Measurements from ENCODE around the gene GJB6.

GJB6 gene

DNA sequence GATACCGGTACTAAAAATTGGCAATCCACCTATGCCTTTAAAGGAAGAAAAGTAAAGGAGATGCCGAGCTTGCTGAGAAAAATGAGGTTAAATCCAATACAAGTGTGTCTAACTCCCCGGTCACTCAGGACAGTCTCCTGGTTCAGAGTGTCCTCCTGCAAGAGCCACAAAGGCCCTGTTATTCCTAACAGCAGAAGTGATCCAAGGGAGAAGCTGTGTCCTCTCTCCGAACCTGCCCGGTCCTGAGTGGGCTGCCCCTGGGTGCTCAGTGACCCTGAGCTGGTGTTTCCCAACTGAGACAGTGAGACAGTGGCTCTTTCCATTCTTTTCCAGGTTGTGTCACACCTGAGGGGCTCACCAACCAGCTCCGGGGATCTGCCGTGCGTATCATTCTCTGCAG lies 4.8 kb downstream of the GJB6 start:
- DNase-seq (ENCODE audit: low read depth): no peak

DNA sequence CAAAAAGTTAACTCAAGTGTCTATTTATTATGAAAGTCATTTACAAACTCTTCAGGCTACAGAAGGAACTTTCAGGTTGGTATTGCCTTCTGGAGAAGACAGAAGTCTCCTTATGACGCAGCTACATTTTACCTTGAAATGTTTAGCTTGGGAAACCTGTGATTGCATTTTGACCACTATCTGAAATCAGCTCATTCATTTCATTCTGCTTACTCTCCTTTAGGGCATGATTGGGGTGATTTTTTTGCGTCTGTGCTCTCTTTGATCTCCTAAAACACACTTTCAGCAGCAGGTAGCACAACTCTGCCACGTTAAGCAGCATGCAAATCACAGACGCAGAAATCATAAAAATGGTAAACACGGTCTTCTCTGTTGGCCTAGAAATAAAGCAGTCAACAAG lies 9.6 kb downstream of the GJB6 start:
- DNase-seq (ENCODE audit: low read depth): no peak

DNA sequence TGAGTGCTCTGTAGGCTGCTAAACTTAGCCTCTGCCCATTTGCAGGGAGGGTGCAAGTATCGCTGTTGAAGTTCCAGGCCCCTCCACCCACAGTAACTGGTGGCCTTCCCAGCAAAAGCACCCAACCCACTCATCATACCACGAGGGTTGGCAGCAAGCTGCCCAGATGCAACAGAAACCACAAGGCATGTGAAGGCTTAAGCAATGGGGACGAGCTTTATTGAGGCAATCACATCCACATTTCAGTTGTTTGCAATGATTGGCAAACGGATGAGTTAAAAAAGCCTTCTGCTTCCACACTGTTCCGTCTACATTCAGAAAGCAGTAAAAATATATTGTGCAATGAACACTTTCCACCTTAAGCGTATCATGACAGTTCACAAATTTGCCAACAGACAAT lies 10.3 kb downstream of the GJB6 start:
- DNase-seq (ENCODE audit: low read depth): no peak

DNA sequence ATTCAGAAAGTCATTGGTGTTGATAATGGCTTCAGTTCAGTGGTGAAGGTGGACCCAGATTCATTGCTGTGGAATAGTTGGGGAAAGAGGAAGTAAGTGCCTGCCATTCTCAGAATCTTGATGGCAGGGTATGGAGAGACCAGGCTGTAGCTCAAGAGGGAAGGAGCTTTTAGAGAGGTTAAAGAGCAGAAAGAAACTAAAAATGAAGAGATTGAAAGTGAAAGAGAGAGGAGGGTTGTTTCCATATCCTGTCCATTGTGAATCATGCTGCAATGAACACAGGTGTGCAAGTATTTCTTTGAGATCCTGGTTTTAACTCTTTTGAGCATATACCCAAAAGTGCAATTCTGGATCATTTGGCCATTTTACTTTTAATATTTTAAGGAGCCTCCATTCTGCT lies 12.5 kb downstream of the GJB6 start:
- no peak for DNase-seq (ENCODE audit: low read depth)

DNA sequence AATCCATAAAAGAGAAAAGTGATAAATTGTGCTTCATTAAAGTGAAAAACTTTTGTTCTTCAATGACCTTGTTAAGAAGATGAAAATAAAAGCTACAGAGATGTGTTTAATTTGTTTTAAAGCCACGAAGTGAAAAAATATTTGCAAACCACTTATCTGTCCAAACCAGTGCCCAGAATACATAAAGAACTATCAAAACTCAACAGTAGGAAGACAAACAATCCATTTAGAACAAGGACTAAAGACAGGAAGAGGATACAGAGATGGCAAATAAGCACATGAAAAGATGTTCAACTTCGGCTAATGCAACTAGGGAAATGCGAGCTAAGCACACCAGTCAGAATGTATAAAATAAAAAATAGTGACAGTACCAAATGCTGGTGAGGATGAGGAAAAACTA lies 15.0 kb downstream of the GJB6 start:
- DNase-seq (ENCODE audit: low read depth): no peak

DNA sequence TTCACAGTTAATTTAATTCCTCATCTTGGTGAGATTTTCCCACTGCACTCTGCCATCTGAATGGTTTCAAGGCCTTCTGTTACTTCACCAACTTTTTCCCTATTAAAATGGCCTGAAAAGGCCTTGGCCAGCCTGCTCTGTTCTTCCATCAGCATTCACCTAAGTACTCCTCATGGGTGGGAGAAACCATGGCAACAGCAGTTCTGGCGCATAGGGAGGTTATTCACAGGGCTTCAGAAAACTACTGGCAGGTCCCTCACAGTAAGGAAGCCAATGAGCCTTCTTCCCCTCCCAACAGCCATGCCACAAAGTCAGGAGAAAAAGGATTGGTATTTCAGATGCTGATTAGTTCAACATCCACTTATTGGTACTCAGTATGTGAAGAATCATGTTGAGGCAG lies 22.2 kb downstream of the GJB6 start:
- no peak for DNase-seq (ENCODE audit: low read depth)

DNA sequence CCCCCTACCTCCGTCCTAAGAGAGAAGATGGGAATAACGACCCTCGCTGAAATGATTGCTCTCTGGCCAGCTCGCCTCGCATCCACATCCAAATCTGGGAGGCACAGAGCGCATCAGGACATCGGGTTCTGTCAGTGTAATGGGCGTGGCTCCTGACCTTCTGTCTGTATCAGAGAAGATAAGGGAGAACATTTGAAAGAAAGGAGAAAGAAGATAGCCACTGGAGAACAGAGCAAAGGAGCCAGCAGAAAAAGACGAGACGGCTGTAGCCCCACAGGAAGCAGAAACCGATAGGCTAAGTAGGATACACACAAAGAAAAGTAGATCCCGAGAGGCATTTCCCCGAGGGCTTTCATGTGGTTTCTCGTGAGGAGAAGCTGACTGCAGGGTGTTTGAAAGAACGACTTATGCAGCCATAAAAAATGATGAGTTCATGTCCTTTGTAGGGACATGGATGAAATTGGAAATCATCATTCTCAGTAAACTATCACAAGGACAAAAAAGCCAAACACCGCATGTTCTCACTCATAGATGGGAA lies 25.4 kb downstream of the GJB6 start:
- no peak for DNase-seq (ENCODE audit: low read depth)

DNA sequence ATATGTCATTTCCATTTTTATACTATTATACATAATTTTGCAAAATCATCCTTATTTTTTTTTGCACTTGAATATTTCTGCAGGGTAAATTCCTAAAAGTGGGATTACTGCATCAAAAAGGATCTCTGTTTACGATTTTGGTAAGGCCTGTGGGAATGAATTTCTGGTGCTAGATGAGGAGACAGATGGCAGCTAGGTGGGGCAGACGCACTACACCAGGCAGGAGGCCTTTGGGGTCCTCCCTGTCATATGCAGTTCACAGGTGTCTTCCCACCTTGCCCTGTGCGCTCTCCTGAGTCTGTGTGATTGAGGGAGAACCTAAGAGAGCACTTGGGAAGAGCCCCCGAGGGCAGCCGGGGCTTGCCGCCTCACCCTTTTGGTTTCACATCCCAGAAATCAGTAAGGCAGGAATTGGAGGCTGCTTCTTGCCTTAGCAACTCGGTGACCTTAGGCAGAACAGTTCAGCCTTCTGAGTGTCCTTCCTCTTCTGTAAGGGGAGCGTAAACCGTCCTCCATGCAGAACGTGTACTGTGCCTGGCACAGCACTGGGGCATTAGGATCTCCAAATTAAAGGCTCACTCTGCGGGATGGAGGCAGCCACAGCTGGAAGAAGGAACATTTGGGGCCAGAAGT lies 25.9 kb downstream of the GJB6 start:
- DNase-seq (ENCODE audit: low read depth): no peak

DNA sequence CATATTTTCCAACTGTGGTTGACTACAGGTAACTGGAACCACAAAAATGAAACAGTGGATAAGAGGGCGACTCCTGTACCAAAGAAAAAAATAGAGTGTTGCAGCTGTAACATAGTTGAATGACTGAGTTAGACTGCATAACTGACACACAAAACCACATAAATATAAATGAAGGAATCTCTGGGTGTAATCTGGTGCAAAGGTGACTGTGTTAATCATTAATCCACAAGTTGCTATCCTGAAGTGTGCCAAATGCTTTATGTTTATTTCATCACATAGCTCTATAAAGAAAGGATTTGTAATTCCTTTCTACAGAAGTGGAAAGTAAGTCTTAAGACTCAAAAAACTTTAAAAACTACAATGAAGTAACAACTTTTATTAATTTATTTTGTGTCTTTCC lies 33.3 kb downstream of the GJB6 start:
- no peak for DNase-seq (ENCODE audit: low read depth)

DNA sequence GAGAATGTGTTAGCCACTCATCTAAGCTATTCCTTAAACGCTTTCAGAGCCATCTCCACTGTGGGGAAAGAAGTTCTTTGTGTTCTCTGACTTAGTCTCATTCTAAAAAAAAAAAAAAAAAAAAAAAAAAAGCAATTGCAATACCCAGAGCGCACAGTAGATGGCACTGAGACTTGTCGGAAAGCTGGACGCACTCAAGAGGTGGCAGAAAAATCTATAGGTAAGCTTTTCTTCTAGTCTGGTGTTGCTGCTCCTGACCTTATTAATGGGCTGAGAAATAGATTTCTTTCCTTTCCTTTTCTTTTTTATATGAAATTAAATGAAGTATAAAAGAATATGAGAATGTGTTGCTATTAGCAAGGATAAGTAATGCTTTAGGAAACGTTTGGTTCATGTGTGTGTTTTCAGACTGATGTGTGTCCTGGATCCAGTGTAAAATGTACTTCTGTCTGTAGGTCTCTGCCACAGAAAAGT lies 34.7 kb downstream of the GJB6 start:
- DNase-seq (ENCODE audit: low read depth): no peak

DNA sequence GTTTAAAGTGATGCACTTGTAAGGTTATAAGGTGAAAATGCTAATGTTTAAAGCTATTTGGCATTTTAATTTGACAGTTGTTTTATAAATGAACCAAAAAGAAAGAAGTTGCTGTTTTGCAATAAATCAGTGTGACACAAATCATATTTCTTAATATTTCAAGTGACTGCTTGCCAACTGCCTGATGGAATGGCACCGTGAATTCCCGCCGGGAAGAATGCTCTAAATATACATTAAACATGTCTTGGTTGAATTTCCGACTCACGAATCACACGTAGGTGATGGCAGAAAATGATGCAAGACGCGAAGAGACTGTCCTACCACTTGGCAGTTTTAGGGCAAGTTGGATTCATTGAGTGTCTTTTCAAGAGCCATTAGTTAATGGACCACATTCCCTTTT lies 36.3 kb downstream of the GJB6 start:
- DNase-seq (ENCODE audit: low read depth): no peak

DNA sequence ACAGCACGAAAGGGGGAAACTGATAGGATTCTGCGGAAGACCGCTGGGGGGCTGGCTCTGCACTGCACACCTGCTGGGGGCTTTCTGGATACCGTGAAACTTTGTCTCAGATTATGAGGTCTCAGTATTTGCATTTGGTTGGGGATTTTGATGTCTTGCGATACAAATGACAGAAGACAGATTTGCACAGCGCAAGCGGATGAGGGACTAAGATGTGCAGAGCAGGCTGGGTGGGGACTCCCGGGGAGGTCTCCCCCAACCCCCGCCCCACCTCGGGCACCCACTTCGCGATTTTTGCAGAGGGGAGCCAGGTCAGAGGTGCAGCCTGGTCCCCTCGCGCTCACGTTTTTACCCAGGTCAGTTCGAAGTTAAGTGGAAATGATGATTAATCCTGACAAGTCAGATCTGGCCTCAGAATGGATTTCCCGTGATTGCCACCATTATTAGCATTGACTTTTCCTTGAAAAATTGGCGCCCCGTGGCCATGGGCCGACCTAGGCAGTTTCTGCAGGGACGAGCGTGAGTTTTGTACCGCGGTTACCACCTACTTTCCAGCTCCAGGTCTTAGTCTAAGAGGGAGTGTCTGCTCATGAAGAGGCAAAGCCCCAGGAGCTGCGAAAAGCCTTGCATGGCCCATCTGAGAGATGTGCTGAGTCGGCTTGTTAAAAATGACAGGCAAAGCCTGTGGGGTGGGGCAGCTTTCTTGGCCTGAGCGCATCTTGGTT lies 38.0 kb downstream of the GJB6 start:
- DNase-seq (ENCODE audit: low read depth): no peak

DNA sequence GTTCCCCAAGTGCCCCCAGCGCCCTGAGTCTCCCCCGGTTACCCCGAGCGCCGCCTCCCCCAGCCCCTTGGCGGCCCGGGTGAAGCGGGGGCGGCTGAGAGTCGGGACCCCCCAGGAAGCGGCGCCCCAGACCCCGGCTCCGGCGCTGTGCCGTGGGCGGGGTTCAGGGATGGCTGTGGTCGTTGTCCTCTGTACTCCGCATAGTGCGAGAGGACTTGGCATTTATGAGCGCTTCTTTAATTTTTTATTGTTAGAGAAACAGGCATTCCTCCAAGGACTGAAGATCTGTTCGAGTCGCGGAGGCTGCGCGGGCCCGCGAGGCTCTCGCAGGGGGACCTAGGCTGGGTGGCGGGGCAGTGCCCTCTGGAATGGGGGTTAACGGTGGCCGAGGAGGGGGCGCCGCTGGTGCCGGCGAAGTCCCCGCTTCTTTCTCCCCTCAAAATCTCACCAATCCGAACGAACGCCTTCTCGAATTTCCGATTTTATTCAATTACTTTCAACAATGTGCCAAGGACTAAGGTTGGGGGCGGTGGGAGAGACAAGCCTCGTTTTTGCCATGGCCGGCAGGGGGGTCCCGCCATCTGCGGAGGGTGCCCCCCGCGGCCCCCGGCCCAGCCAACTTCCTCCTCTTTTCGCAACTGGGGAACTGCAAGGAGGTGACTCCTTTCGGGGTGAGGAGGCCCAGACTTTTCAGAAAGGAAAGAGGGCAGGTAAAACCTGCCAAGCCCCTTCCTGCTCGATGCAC lies 38.8 kb downstream of the GJB6 start:
- DNase-seq (ENCODE audit: low read depth): no peak

DNA sequence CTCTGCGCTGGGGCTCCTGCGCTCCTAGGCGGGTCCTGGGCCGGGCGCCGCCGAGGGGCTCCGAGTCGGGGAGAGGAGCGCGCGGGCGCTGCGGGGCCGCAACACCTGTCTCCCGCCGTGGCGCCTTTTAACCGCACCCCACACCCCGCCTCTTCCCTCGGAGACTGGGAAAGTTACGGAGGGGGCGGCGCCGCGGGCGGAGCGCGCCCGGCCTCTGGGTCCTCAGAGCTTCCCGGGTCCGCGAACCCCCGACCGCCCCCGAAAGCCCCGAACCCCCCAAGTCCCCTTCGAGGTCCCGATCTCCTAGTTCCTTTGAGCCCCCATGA lies 39.3 kb downstream of the GJB6 start, which contains the start of gene GJB2:
TSS of gene GJB2 (minus strand) at position 103 of the 326 bp plus-strand sequence. CDS start 3,357 bp downstream, outside the sequence.
- DNase-seq (ENCODE audit: low read depth): no peak

DNA sequence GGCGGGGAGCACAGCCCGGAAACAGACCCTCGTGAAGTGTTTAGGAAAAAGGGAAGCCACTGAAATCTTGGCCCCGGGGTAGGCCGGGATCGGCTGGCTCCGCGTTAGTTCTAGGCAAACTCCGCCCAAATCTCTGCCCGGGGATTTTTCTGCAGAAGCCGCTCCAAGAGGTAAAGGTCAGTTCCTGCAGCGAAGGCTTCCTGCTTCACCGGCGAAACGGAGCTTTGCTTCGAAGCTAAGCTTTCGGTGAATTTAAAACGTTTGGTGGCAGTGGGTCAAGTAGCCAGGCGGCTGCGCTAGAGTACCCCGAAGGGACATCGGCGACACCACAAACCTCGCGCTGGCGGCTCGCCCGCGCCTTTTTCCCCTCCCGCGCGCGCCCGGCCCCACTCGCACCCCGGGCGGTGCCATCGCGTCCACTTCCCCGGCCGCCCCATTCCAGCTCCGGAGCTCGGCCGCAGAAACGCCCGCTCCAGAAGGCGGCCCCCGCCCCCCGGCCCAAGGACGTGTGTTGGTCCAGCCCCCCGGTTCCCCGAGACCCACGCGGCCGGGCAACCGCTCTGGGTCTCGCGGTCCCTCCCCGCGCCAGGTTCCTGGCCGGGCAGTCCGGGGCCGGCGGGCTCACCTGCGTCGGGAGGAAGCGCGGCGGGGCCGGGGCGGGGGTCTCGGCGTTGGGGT lies 39.8 kb downstream of the GJB6 start:
- no peak for DNase-seq (ENCODE audit: low read depth)

DNA sequence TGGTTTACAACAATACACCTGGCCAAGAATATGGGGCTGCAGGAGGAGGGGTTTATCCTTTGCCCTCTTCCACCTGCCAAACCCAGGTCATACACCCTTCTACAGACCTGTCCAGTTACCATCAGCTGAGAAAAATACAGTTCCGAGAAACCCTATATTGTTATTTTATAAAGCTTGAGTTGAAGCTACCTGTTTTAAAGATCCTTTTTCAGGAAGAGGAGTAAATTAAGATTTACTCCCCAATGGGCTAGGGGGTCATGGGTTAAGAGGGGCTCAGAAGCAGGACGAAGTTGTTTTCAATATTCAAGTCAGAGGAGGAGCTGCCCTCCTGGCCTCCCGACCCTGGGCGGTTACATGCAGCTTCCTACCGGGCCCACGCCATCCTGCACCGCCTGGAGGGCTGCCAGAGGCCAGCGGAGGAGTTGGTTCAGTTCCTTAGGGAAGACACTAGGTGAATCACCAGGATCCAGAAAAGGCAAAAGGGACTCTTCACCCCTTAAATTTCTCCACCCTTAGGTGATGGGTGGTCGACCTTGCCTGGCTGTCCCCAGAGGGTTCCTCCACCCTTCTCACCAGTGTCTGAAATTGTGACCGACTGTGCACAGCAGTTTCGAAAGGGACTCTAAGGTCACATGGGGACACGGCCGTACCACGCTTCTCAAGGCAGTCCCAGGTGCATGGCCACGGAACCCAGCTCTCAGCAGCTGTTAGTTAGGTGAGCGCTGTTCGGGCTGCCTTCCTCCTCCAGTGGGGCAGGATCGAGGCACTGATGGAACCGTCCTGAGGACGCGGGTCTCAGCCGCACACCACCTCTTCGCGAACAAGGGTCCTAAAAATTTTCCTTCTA lies 40.6 kb downstream of the GJB6 start:
- DNase-seq (ENCODE audit: low read depth): no peak

DNA sequence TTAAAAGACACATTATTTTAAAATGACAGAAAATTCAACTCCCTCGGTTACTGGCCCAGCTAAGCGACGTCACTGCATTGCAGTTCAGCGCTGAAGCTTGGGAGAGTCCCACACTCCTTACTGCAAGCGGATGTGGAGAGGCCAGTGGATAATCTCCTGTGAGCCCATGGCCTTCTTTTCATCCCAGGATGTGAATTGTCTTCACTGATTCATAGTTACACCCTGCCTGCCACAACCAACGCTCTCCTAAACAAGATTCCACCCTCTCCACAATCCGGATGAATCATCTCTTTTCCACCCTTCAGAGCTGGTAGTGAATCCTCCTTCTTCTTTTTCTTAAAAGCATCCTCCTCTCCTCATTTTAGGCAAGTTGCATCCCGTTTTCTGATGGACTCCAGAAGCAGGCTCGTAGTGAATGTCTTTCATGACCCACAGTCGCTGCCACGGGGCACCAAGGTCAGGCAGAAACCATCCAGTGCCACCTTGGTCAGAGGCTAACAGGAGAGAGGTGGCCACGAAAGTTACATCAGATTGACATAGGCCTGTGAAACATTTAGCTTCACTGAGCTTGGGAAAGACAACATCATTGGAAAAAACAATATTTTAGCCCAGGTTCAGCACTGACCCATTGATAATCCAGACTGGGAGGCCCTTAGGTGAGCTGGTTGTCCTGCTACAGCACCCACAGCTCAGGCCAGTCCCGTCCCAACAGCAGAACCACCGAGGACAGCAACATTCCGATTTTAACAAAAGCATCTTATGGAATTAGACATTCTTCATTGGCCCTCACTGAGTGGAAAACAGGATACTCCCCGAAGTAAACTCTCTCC lies 41.4 kb downstream of the GJB6 start:
- no peak for DNase-seq (ENCODE audit: low read depth)

DNA sequence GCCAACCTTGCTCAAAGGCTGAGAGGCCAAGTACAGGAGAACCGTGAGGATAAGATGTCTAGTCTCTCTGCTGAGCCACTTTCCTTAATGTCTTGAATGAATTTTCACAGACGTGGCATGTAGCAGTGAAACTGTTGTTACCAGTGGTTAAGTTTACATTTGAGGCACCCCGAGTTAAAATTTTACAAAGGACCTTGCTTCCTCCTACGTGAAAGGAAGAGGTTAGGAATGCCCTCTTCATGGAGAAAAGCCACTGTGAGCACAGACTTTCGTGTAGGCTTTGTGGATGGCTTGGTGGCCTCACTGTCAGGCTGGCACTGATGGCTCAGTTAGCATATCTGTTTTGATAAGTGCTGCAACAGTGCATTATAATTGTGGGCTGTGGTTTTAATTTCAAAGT lies 42.0 kb downstream of the GJB6 start:
- DNase-seq (ENCODE audit: low read depth): no peak

DNA sequence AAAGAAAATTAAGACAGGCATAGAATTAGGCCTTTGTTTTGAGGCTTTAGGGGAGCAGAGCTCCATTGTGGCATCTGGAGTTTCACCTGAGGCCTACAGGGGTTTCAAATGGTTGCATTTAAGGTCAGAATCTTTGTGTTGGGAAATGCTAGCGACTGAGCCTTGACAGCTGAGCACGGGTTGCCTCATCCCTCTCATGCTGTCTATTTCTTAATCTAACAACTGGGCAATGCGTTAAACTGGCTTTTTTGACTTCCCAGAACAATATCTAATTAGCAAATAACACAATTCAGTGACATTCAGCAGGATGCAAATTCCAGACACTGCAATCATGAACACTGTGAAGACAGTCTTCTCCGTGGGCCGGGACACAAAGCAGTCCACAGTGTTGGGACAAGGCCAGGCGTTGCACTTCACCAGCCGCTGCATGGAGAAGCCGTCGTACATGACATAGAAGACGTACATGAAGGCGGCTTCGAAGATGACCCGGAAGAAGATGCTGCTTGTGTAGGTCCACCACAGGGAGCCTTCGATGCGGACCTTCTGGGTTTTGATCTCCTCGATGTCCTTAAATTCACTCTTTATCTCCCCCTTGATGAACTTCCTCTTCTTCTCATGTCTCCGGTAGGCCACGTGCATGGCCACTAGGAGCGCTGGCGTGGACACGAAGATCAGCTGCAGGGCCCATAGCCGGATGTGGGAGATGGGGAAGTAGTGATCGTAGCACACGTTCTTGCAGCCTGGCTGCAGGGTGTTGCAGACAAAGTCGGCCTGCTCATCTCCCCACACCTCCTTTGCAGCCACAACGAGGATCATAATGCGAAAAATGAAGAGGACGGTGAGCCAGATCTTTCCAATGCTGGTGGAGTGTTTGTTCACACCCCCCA lies 43.2 kb downstream of the GJB6 start:
- DNase-seq (ENCODE audit: low read depth): no peak

DNA sequence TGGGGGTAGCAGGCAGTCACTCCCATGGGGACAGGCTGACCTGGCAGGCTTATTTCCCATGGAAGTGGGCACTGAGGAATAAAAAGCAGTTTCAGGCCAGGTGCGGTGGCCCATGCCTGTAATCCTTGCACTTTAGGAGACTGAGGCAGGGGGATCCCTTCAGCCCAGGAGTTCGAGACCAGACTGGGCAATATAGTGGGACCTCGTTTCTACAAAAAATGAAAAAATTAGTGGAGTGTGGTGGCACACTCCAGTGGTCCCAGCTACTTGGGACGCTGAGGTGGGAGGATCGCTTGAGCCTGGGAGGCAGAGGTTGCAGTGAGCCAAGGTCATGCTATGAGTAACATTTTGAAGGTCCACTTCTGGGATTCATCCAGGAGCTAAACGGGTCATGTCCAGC lies 45.3 kb downstream of the GJB6 start:
- DNase-seq (ENCODE audit: low read depth): no peak
